ENCODE results near the gene PRRC2C. TPM values are rescaled to one million over a fixed set of nuclear protein-coding genes. Genes with fewer than 3 reads are reported as not detected.

The PRRC2C gene
- total and polyA plus RNA-seq, 2 of the 4 experiments (the other 2 are of a cell fraction), result 54.0 to 58.3 TPM

GRCh38 chr1:171636141-171636540 is 150.8 kb downstream of the PRRC2C start:
- intact Hi-C loops (cut with micrococcal nuclease), result no loop called here
- CTCF ChIA-PET, result interaction anchor here (0.8 to 1.4 kb wide), 2 partner anchors 9 kb away, joined by 3 to 5 read pairs; no protein-coding TSS in a partner anchor

More at GRCh38 chr1:171636141-171636540, 150.8 kb downstream of the PRRC2C start:
- no peak overlapping the region for H3K27ac ChIP-seq (ENCODE audit: insufficient read depth, low read length)
- H3K9ac ChIP-seq (ENCODE audit: low read depth, low read length), result no peak overlapping the region
- no peaks in the 10 kb centered on the region for H3K4me1 ChIP-seq (ENCODE audit: control insufficient read depth, insufficient read depth, low read length)
- H4K5ac ChIP-seq (ENCODE audit: low read depth, low read length), result no peak overlapping the region
- H2BK15ac ChIP-seq (ENCODE audit: low read depth, low read length), result no peak overlapping the region
- dilution Hi-C loops (cut with HindIII; ENCODE audit: low sequenced_read_pairs, unreplicated experiment), result no loop called here
- no peak overlapping the region for H2BK5ac ChIP-seq (ENCODE audit: low read depth, low read length, poor library complexity, severe bottlenecking)
- no peak overlapping the region for H3K18ac ChIP-seq (ENCODE audit: low read depth, low read length)
- ATAC-seq (ENCODE audit: low read depth) (no peak), DNase-seq (no peak)
- in situ Hi-C loops (cut with MboI; ENCODE audit: low sequenced_read_pairs), result no loop called here
- no peak overlapping the region for H3K56ac ChIP-seq (ENCODE audit: extremely low read depth, insufficient read depth, low read length)
- no peak overlapping the region for H3K4ac ChIP-seq (ENCODE audit: low read depth, low read length)
- H3K14ac ChIP-seq (replicated peaks; ENCODE audit: low read depth, low read length), result no peak overlapping the region
- H2BK120ac ChIP-seq (ENCODE audit: low read depth, low read length), result no peak overlapping the region
- POLR2A ChIA-PET (ENCODE audit: unreplicated experiment), result no interaction called here
- TF ChIP-seq SMC3 (IDR thresholded peaks at IDR 0.05; ENCODE audit: low read depth, low read length) (no peak), FOS (IDR thresholded peaks at IDR 0.05; ENCODE audit: low read depth, low read length) (no peak), CHD1 (IDR thresholded peaks at IDR 0.05; ENCODE audit: low read depth, low read length) (no peak), MAFK (IDR thresholded peaks at IDR 0.05; ENCODE audit: low read depth, low read length) (no peak), MAZ (IDR thresholded peaks at IDR 0.05; ENCODE audit: borderline replicate concordance, low read depth, low read length) (no peak), NFE2L2 (IDR thresholded peaks at IDR 0.05; ENCODE audit: low read depth, low read length) (no peak), USF2 (IDR thresholded peaks at IDR 0.05; ENCODE audit: low read depth, low read length) (no peak), RFX5 (IDR thresholded peaks at IDR 0.05; ENCODE audit: low read depth, low read length) (no peak), MXI1 (IDR thresholded peaks at IDR 0.05; ENCODE audit: borderline replicate concordance, low read depth, low read length) (no peak), BHLHE40 (IDR thresholded peaks at IDR 0.05; ENCODE audit: low read depth, low read length) (no peak), ELK1 (IDR thresholded peaks at IDR 0.05; ENCODE audit: borderline replicate concordance, low read depth, low read length) (no peak), CEBPB (IDR thresholded peaks at IDR 0.05; ENCODE audit: low read depth, low read length) (no peak)
- no peak overlapping the region for H2AK5ac ChIP-seq (ENCODE audit: low read depth, low read length)
- no peaks in the 10 kb centered on the region; the same call in 1 of the 2 replicates for H3K27me3 ChIP-seq (ENCODE audit: control insufficient read depth, insufficient read depth, low read length)
- BruUV-seq (replicated peaks), result no TSS peak
- no peaks in the 10 kb centered on the region for H3K36me3 ChIP-seq (ENCODE audit: control insufficient read depth, insufficient read depth, low read length)
- no peaks in the 10 kb centered on the region for H3K9me1 ChIP-seq (ENCODE audit: insufficient read depth, low read length)
- H3K4me3 ChIP-seq (ENCODE audit: insufficient read depth, low read depth, low read length), result no peak overlapping the region
- no peak overlapping the region for H2AFZ ChIP-seq (replicated peaks; ENCODE audit: low read length, poor library complexity)
- H4K8ac ChIP-seq (ENCODE audit: low read depth in 2 of 2, low read length in 2 of 2), result no peak overlapping the region
- H3K4me2 ChIP-seq (ENCODE audit: low read depth, low read length), result no peak overlapping the region
- H4K20me1 ChIP-seq (ENCODE audit: insufficient read depth, low read length), result no peaks in the 10 kb centered on the region; the same call in 1 of the 2 replicates
- H2BK20ac ChIP-seq (ENCODE audit: low read depth, low read length), result no peak overlapping the region
- H2AK9ac ChIP-seq (replicated peaks; ENCODE audit: low read depth, low read length, poor library complexity), result no peak overlapping the region
- 80% methylated on average over 3 of the region's 11 CpGs; no CpG with 5 or more reads in 1 of the 2 experiments for WGBS, 2 experiments (ENCODE audit: extremely low coverage in 2 of 2, insufficient read length in 1 of 2)
- H3K9me3 ChIP-seq (ENCODE audit: control insufficient read depth, insufficient read depth, low read length), result no peaks in the 10 kb centered on the region
- H3K79me1 ChIP-seq (ENCODE audit: low read depth in 1 of 2, low read length in 2 of 2), result no peaks in the 10 kb centered on the region
- H4K91ac ChIP-seq (ENCODE audit: insufficient read depth, low read depth, low read length), result no peak overlapping the region
- H3K23ac ChIP-seq (ENCODE audit: low read depth, low read length), result no peak overlapping the region

Data from IMR-90 (cell line).